SW480 (cell line): ENCODE measurements around the gene ADAM17.
"Not testable (repeated sequence)": the region's sequence is repeated elsewhere in the genome, so short reads cannot be mapped to it uniquely, and the experiment has no call there.

Experiments
- DNase-seq: peaks from one replicate; pipeline ENCODE4 v3.0.0-alpha.2; 2016; ENCODE audit warnings: low spot score

The ADAM17 gene

DNA sequence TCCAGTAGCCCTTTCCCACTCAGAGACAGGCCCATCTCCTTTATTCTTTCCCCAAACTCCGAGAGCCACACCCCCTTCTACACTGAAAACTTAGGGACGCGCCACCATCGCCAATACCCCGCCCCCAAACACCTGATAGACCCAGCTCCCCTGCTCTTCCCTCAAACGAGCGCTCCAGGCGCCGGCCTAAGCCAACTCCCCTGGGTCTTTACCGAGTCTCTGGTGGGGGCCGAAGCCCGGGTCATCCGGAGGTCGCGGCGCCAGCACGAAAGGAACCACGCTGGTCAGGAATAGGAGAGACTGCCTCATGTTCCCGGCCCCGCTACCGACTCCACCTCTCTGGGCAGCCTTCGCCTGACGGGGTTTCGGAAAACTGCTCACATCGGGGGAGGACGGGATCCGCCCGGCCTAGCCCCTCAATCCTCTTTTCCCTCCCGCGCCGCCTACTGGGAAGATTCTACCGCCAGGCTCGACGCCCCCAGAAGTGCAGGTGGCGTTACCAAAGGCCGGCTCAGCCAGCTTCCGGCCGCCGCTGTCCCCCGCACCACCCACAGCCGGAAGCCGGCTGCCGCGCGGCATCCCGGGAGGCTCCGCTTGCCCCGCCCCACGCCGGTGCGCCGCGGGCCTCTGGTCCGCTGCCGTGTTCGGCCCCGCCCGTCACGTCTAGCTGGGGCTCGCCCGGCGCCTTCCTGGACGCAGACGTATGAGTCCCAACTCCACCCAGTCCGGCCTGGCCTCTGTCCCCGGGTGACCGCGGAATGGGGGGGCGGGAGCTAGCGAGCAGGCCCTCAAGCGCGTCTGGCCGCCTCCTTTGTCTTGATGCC lies at the start of gene ADAM17:
Gene ADAM17 (minus strand): TSS at position 534 of the 824 bp plus-strand sequence. CDS start 225 bp downstream, at position 309.
- DNase-seq = peak; percentile 97

DNA sequence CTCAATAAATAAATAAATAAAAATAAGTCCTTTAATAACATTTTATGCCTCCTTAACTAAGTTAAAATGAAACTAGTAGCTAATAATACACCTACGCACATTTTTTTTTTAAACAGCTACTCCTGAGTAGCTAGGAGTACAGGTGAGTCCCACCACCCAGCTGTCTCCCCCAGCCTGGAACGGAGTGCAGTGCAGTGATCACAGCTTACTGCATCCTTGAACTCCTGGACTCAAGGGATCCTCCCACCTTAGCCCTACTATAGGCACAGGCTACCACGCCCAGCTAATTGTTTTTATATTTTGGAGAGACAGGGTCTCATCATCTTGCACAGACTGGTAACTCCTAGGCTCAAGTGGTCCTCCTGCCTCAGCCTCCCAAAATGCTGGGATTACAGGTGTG lies 46.8 kb upstream of the ADAM17 start:
- no peak for DNase-seq

DNA sequence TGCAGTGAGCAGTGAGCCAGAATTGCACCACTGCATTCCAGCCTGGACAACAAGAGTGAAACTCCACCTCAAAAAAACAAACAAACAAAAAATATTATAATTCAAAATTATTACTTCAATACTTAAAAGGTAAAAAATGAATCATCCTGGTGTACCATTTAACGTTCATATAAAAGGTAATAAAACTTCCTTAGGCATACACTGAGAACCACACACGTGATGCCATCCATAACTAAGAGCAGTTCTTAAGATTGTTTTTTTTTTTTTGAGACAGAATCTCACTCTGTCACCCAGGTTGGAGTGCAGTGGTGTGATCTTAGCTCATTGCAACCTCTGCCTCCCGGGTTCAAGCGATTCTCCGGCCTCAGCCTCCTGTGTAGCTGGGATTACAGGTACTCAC lies 45.8 kb upstream of the ADAM17 start:
- no peak for DNase-seq

DNA sequence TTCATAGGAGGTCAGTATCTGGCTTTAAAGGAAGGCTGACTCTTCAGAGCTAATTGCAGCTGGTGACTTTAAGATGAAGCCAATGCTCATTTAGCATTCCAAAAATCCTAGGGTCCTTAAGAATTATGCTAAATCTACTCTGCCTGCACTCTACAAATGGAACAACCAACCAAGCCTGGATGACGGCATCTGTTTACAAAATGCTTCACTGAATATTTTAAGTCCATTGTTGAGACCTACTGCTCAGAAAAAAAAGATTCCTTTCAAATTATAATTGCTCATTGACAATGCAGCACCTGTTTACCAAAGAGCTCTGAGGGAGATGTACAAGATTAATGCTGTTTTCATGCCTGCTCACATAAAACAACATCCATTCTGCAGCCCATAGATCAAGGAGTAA lies 43.8 kb upstream of the ADAM17 start:
- DNase-seq = no peak

DNA sequence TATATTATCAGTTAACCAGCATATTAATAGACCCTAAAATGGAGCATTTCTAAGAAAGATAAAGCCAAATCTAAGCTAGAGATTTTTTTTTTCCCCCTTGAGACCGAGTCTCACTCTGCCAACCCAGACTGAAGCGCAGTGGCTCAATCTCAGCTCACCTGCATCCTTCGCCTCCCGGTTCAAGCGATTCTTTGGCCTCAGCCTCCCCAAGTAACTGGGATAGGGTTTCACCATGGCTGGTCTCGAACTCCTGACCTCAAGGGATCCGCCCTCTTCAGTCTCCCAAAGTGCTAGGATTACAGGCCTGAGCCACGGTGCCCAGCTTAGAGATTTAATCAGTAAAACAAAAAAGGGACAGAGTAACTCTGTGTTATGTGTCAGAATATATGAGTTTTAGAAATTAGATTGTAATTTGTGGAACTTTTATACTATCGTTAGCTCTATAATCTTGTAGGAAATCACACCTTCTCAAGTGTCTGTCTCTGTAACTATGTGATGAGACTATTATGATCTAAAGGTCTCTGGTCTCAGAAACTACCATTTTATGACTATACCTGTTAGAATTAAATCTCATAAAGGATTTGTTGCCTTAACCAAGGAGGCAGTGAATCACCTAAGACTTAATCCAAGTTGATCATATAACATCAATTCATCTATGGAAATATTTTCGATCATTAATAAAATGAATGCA lies 41.1 kb upstream of the ADAM17 start:
- DNase-seq = no peak

DNA sequence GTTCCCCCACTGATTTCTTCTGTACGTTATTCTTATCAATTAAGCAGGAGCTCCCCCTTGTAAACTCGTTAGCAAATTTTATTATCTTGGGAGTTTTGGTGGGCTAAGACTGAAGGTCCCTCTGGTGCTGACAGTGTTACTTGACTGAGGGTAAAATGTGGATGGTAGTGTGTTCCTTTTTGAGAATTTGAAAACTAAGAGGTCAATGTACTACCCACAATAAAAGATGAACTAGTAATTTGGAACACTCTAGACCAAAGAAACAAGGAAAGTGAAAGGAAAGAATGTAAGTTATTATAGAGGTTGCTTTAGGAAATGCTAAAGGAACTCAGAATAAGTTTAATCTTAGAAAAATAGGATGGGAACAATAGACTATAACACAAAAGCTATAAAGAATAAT lies 40.1 kb upstream of the ADAM17 start:
- DNase-seq = no peak

DNA sequence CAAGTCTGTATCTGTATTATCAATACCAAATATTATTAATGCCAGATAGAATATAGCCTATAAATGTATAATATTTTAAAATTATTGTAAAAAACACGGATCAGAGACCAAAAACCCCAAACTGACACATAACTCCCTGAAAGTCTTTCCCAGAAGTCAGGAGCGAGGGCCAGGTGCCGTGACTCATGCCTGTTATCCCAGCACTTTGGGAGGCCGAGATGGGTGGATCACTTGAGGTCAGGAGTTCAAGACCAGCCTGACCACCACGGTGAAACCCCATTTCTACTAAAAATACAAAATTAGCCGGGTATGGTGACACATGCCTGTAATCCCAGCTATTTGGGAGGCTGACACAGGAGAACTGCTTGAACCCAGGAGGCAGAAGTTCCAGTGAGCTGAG lies 39.6 kb upstream of the ADAM17 start:
- DNase-seq = not testable (repeated sequence)

DNA sequence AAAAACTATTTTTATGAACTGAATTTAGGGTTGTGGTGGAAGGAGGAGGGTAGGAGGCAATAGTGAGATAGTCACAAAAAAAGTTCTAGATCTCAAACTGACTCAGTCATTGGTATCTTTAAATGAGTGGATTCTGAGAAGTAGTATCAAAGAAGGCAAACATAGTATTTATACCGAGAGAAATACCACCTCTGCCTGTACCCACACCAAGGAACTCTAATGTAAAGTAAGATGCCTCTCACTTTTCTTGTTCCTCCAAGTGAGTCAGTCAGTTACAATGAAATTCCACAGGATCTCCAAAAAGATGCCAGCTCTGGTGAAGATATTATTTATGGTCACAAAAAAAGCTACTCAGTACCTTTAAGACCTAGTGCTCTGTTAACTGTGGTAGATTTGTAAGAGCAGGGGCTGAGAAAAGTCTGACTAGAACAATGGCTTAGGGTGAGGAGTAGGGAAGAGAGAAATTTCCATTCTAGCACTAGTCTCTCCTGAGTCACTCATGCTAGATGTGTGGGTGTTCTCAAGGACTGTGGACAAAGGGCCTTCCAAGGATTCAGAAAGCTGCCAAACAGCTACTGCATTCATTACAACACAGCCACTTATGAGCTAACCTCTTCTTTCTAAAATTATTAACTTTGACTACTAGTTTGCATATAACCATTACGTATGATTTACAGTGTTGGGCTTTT lies 38.9 kb upstream of the ADAM17 start:
- DNase-seq = peak; percentile 41

DNA sequence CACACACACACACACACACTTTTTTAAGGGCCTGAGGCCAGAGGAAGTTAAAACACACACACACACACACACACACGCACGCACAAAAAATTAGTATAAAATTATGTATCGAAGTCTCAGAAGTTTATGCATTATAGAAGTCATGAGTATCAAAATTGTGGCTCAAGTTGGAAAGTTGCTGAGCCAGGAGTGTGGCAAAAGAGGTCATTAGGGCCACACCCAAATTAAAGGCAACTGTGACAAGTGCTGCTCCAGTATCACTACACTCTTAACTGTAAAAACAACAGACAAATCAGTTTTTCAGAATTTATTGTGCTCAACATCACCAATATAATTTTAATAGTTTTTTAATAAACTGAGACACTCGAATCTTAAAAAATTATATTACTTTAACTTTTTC lies 38.3 kb upstream of the ADAM17 start:
- DNase-seq = no peak

DNA sequence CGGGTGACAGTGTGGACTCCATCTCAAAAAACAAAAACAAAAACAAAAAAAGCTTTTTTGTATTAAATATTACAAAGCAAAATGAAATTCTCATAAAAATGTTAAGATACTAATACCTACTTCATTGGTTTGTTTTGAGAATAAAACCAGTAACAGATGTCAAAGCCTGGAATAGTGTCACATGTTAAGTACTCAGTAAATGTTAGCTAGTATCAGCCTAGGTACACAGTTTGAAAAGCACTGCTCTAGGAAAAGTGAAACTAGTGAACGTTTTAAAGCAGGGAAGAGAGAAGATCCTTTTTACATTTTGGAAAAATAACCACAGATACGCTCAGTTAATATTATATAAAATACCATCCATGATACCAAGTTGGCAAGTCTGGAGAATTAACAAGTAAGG lies 37.1 kb upstream of the ADAM17 start:
- no peak for DNase-seq

DNA sequence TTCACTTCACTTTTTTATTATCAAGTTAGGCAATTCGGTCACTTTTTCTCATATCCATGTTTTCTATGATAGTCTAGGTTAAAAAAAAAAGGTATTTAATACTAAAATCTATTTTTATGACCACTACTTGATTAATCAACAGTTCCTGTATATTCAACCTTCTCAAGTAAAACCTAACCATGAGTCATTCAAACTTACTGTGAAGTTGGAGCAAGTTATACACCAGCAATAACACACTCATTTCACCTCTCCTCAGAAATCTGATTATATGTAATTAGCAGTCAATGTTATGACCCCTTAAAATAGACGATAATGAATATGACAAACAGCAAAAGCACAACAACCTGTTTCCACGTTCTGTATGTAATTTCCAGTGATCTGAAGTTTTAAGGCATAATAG lies 35.0 kb upstream of the ADAM17 start:
- DNase-seq = no peak

DNA sequence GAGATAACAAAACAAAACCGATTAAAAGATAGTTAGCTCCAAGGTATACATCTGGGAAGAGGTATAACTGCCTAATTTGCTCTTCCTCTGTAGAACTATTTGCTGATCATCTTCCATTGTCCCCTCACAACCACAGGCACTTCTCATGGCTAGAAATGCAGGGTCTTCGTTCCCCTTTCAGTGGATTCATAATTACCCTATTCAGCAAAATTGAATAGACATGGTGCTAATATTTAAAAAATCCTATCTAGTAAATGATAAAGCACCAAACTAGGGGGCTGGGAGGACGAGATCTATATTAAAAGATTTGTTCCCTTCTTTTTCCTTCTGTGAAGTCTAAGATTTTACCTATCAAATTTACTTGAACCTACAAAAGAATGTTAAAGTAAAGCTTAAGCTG lies 30.8 kb upstream of the ADAM17 start:
- no peak for DNase-seq

DNA sequence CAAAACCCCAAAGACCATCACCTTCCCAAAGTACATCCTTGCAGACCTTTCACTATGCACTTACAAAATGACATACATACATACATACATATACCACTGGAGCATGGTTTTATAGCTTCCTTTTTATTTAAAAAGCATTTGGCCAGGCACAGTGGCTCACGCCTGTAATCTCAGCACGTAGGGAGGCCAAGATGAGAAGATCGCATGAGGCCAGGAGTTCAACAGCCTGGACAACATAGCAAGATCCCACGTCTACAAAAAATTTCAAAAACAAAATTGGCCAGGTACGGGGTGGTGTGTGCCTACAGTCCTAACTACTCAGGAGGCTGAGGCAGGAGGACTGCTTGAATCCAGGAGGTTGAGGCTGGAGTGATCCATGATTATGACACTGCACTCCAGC lies 29.9 kb upstream of the ADAM17 start:
- no peak for DNase-seq

DNA sequence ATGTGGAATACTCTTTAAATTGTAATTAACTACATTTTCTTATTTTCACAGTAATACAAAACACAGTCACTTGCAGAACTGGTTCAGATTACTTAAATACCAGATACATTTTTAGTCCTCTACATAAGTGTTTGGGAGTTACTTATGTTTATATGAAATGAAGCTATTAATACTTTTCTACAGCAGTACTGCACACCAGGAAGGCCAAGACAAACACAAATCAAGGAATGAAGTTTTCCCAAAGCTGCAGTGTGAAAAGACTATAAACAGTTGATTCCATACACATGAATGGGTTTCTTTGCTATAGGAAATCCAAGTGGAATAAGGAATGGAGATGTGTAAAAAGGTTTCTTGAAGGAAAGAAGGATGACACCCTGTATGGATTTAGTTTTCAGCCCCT lies 29.3 kb upstream of the ADAM17 start:
- DNase-seq = not testable (repeated sequence)

DNA sequence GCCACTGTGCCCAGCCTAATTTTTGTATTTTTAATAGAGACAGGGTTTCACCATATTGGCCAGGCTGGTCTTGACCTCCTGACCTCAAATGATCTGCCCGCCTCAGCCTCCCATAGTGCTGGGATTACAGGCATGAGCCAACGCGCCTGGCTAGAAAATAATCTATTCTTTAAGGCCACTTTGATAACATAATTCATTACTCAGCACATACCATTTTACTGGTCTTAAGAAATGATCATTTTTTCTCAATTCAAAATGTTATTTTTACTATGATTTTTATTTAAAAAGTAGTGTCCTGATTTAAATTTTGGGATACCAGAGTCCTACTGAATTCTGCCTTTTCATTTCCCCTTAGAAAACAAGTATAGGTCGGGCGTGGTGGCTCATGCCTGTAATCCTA lies 27.0 kb upstream of the ADAM17 start:
- no peak for DNase-seq

DNA sequence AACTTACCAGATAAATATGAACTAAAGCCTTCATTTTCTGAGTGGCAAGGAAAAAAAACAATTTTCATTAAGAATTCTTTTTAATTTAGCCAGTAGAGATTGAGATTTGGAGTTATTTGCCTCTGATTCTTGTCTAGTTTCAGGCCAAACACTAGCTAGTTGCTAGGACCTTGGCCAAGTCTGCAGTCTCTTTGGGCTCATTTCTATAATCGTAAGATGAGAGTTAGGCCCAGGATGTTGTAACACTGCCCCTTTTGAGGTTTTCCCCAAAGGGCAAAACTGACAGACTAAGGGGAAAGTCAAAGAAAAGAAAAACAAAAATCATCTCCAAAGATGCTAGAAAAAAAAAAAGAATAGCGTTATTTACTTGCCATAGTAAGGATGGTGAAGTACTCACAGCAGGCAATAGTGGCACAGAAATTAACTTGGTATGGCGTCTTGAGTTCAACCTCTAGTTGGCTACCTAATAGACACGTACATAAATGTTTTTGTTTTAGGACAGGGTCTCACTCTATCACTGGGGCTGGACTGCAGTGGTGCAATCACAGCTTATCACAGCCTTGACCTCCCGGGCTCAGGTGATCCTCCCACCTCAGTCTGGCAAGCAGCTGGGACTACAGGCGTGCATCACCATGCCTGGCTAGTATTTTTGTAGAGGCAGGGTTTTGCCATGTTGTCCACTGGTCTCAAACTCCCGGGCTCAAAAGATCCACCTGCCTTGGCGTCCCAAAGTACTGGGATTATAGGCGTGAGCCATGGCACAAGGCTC lies 23.0 kb upstream of the ADAM17 start:
- DNase-seq = no peak

DNA sequence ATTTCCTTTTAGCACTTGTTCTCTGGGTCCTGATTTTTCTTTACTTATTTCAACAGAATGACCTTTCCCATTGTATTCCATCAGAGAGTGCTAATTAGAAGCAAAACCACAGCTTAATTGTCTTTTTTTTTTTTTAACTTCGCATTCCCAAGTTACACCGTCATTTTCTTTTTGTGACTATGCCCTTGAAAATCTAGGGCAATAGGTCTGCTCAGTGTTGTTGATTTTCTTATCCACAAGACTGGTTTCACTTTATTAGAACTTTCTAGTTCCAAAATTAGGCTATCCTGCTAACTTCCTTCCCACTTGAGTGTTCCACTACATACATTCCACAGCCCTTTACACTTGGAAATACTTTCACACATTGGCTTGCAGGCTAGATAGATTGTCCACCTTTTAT lies 18.7 kb upstream of the ADAM17 start:
- DNase-seq = no peak

DNA sequence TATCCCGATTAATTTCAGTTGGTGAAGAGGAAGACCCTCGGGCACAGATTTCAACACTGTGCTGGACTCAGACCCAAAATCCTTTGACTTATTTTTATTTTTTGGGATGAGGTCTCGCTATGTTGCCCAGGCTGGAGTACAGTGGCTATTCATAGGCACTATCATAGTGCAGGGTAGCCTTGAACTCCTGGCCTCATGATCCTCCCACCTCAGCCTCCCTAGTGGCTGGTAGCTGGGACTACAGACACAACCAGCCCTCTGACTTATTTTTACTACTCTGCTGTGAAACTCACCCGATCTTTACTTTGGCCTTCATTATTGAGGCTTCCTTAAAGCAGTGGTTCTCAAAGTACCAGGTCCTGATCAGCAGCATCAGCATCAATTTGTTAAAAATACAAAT lies 18.2 kb upstream of the ADAM17 start:
- no peak for DNase-seq

DNA sequence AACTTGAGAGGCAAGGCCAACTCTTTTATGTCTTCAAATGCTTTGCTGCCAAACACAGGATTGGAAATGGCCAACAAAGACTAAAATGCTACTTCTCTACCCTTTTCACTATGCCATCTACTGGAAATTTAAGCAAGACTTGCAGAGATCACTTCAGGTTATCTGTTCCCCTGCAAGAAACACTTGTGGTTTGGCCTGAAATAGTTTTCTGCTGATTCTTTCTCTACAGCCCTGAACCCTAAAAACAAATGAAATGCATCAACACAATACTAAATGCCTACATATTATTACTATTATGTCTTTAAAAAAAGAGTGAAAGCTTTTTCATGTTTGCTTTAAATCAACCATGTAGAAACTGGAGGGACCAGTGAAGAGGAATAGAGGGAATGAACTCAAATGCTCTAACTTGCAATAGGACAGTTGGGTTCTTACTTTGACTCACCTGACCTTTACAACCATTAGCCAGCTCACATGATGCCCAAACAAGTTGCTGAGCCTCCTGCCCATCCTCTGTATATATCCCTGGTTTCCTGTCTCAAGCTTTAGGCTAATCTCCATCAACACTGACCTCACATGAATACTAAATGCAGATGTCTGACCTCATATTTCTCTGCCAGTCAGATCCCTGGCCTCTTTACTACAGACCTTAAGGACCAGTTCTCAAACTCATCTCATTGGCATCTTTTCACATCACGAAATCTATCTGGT lies 17.5 kb upstream of the ADAM17 start:
- no peak for DNase-seq

DNA sequence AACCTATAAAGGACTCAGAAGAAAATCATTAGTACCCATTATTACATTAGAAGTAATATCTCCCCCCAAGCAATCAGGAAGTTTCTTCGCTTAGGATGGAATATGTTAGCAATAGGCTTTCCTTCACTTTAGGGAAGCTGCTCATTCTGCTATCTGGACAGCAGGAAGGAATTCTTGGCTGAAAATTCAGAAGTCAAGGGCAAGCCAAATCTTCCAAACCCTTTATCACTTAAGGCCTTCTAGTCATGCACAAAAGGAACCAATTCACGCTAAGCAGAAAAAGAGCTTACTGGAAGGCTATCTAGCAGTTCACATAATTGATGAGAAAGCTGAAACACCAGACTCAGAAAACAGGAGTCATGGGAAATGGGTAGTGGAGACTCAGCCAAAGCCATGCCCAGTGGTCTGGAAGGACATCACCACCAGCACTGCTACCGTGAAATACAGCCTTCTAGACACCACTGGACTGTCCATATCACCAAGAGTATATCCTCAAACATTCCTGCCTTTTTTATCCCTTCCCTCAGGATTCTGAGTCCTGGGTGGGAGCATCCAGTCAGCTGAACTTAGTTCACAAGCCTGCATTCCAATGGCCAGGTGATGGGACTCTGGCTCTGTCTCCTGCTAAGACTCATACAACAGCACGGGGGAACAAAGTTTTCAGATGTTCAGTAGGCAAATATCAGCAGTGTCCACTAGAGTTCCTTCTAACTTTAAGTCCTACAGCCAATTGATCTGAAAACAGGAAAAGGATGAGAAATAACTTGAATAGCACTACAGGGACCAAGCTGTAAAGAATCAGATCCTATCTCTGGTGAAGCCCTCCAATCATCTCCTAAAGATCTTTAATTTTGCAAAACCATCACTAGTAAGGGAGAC lies 14.8 kb upstream of the ADAM17 start:
- no peak for DNase-seq
